GM21423 (cell line): ENCODE data around the gene KIAA1614.

Experiments
- ATAC-seq: cut with Tn5 transposase; IDR thresholded peaks from one replicate; pipeline ENCODE4 v1.9.1; 2021; ENCODE audit warnings: mild to moderate bottlenecking, moderate library complexity; ENCODE audit not compliant: unreplicated experiment

The KIAA1614 gene

DNA sequence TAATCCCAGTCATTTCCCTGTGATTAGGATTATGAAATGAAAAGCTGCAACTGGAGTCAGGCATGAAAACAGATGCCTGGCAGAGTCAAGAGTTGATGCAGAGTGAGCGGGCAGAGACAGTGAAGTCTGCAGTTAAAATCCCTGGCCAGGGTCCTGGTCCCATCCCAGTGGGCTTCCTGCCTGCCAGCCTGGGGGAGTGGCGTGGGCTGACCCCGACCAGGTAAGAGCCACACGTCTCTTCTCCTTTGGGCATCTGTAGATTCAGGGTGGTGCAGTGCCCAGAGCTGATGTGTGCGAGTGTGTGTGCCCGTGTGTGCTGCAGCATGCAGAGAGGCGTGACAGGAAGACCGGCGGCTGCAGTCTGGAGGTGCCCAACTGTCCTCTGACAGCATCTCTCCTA is 6.2 kb upstream of the KIAA1614 start:
- no peak for ATAC-seq

DNA sequence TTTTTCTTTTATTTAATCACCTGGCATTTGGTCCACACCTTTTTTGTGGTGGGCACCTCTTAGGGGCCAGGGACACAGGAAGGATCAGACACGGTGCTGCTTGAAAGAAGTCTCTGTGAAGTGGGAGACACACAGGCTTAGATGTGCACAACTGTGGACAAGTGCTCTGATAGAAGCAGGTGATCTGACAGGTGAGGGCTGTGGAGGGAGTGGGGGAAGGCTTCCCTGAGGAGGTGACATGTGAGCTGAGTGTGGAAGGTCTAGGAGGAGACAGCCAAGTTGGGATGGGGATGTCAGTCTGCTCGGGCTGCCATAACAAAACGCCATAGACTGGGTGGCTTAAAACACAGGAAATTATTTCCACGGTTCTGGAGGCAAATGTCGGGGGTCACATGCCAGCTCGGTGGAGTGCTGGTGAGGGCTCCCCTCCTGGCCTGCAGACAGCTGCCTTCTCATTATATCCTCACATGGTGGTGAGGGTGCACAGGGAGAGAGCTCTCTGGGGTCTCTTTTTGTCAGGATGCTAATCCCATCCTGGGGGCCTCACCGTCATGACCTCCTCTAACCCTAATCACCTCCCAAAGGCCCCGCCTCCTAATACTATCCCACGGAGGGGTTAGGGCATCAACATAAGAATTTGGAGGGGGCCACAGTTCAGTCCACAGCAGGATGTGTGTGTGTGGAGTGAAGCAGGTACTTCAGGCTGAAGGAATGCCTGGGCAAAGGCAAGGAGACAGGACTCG is 5.2 kb upstream of the KIAA1614 start:
- no peak for ATAC-seq

DNA sequence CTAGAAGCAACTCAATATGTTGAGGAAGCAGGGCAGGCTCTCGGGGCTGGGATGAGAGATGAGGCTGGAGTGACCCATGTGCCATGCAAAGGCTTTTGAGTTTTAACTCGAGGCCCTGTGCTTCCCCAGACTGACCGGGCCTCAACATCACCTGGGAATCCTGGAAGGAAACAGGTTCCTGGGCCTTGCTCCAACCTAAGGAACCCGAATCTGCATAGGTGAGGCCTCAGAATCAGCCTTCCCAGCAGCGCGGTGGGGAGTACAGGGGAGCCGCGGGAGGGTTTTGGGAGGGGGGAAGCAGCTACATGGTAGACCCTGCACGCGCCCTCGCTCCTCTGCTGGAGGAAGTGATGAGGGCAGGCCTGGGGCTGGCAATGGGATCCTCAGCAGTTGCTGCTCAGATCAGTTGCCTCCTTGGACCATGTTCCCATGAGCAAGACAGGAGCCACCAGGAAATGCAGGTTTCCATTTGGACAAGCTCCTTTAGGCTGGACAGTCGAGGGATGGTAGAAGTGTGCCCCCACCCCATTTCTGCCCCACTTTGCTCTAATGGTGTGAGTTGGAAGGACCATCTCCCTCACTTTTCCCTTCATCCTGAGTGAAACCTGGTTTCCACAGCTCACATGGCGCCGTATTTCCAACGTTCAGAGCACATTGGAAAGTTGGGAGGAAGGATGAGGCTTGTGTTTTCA is 4.5 kb upstream of the KIAA1614 start:
- no peak for ATAC-seq

DNA sequence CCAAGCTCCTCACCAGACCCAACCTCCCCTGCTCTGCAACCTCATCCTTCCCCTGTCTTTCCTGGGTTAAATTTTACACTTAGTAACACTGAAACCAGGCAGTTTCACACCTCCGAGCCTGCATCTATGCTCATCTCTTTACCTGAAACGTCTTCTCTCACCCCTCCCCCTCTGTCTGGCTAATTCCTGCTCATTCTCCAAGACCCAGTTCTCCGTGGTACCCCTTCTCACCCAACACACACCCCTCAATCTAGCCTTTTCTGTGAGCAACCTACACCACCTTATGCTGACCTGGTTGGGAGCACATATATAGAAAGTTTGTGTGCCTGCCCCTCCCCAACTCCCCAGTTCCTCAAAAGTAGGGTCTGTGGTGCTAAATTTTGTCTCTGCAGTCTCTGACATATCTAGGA is 3.7 kb upstream of the KIAA1614 start:
- peak; percentile 39 for ATAC-seq

DNA sequence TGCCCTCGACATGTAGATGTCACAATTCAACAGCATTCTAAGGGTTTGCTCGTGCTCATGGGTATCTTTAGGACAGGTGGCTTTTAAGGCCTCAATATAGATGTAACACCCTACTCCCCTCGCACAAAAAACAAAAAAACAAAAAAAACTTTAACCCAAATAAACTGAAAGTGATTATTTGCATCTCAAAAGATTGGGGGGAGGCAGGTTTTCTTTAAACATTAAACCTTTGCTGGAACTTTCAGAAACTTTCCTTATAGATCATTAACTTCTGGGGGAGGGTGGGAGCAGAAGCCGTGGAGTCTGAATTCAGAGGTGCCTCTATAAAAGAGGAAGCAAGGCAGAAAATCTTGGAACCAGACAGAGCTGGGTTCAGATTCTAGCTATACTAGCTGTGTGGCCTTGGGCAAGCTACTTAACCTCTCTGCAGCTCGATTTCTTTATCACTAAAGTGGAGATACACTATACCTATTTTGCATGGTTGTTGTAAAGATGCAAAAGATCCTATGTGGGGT is 3.2 kb upstream of the KIAA1614 start:
- peak; percentile 42 for ATAC-seq

DNA sequence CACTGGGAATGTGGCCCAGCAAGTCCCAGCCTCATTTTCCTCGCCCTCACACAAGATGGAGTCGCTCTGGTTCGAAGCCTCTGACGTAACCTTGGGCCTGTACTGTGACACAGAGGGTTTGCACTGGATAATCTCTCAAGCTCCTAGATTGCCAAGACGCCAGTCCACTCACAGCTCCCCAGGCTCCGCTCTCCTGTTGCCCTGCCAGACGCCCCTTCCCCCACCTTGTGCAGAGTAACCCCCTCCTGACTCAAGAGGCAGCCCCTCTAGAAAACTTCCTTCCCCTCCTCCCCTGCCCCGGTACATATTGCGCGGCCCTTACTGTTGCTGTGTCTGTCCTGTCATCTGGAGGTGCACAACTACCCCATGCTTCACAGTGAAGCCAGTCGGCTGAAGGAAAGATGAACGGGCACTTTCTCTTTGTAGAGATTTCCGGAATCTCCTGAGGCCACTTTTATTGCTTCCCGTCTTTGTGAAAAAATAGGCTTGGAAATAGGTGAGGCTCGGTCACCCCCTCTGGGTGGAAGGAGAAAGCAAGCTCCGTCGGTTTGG is 981 bp upstream of the KIAA1614 start:
- no peak for ATAC-seq

DNA sequence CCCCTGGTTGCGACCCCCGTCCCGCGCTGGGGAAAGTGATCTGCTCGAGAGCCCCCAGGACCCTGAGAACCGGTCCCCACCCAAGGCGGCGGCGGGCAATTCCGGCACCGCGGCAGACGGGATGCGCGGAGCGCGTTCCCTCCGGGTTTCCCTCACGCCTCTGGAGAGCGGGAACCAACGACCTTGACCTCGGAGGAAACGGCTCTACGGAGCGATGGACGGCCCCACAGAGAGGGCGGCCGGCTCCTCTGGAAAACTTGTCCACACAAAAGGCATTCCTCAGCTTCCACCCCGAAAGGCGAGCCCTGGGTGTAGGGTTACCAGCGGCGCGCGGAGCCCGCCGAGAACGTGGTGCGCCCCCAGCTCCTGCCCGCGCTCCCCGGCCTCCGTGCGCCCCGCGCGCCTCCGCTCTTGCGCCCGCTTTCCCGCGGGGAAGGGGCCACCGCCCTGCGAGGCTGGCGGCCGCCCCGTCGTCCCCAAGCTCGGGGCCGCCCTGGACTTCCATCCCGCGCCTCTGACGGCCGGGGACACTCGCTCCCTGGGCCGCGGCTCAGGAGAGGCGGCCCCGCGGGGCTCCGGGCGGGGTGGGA is 391 bp upstream of the KIAA1614 start:
- ATAC-seq = no peak

DNA sequence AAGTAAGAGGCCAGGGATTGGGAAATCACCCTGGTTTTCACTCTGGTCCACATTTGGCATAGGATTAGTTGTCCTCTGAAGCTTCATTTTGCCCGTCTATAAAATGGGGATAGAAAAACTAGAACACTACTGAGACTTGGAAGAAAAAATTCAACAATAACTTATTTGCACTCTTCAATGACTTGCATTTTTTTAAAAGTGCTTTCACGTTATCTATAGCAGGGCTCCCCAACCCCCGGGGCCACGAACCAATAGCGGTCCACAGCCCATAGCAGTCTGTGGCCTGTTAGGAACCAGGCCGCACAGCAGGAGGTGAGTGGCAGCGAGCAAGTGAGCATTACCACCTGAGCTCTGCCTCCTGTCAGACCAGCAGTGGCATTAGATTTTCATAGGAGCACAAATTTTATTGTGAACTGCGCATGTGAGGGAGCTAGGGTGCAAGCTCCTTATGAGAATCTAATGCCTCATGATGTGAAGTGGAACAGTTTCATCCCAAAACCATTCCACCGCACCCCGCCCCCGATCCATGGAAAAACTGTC is 2.8 kb downstream of the KIAA1614 start:
- ATAC-seq = no peak

DNA sequence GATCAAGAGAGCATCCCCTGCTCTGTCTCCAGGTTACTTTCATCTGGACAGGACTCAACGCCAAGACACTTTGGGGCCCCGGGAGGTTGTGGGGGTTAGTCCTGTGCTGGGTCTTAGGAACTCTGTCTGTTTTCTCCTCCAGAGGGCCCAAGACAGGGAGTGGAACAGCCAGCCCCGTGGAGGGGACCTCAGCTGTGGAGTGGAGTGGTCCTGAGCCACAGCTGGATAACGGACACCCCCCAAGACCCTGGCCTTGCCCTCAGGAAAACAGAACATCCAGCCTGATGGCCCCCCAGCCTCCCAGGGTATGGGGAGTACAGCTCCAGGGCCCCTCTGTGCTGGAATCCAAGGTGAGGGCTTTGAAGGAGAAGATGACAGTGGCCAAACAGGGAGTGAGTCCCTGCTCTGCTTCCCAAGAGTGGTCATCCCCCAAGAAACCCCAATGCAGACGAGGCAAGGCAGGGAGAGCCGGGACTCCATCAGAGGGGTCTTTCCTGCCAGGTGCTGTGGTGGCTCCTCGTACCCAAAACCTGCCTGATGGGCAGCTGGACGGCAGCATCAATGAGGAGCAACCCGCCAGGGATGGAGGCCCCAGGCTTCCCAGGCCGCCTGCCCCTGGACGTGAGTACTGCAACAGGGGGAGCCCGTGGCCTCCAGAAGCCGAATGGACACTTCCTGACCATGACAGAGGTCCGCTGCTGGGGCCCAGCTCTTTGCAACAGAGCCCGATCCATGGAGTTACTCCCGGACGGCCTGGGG is 3.5 kb downstream of the KIAA1614 start:
- ATAC-seq = no peak

DNA sequence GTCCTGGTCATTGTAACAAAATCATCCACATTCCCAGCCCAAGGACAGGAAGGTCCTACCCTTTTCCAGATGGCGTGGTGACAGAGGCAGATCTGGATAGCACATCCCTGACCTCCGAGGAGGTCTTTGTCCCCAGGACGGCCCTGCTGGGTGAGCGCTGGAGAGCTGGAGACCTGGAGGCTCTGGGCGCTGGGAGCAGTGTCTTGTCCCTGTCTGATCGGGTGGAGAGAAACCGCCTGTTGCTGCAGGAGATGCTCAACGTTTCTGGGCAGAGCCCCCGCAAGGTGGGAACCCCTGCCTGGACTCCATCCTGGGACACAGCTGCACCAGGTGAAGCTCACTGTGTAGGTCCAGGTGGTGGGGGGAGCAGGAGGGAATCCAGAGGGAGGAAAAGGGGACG is 4.1 kb downstream of the KIAA1614 start:
- no peak for ATAC-seq

DNA sequence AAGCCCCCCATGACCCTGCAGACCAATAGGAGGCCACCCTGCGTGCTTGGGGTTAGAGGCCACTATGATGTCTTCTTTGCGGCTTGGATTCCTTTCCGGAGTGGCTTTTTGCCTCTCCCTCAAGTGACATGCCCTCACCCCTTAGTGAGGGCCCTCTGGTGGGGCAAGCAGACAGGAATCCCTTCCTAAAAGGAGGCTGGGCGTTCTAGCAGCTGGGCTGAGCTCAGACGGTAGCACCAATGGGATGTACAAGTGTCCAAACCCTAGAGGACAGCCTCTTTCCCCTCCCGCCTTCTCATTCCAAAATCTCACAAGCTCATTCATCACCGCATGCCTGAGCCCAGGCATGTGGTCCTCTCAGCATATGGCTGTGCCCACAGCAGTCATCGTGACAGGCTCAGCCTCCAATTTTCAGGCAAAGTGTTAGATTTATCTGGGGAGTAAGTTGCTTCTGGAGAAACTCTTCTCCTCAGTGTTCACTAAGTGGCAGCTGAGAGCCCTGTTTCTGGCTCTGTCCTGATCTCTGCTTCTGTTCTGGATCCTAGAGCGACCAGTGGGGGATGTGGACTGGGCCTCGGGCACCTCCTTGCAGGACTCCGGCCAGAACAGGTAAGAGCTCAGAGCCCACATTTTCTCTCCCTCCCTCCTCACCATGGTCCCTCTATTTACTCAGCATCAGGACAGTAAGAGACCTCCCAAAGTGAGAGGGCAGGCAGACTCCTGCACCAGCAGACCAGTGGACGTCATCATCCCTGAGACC is 4.8 kb downstream of the KIAA1614 start:
- no peak for ATAC-seq

DNA sequence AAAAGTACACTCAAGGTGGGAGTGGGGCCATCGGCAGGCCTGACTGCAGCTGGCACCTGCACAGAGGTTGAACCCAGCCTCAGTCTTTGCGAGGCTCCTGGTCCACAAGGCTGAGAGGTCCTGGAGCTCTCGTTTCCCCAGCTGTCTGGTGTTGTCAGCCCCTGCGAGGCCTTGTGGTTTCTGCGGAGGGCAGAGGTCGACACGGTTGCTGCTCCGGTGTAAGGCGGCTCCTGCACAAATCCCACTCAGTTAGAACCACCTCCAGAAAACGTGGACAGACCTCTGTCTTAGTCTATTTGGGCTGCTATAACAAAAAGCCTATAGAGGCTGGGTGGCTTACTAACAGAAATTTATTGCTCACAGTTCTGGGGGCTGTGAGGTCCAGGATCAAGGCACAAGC is 5.8 kb downstream of the KIAA1614 start:
- no peak for ATAC-seq

DNA sequence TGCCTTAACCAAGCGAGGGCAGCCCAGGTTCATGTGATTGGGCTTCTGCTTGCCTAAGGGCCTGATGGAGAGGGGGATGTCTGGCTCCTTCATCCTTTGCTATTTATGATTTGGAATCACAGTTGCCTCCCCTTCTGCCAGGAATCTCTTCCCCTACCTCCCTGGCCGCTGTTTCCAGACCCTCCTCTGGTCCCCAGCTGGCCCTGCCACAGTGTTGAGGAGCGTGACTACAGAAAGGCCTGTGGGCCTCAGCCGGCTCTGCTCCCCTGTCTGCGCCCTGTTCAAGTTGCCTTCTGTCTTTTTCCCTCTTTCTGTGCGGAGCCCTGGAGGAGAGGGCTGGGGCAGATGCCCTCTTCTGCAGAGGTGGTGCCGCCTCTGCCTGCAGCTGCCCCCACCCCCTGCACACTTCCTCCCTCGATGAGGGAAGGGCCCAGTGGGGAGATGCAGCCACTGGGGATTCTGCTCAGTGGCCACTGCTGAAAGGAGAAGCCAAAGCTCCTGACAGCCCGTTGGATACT is 6.5 kb downstream of the KIAA1614 start:
- ATAC-seq = no peak

DNA sequence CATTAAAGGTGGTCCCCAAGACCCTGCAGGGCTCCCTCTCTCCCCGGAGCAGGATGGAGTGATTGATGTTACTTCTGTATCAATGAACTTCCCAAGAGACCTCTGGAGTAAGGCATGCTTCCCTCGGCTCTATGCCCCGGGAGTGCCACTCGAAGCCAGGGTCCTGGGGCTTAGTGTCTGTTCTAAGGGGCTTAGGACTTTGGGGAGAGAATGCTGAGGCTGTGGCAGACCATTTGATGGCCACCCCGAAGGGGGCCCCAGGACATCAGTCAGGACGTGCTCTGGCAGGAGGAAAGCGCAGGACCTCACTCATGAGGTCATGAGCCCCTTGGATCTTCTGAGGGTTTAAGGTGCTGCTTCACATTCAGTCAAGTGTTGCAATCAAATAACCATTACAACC is 7.5 kb downstream of the KIAA1614 start:
- no peak for ATAC-seq

DNA sequence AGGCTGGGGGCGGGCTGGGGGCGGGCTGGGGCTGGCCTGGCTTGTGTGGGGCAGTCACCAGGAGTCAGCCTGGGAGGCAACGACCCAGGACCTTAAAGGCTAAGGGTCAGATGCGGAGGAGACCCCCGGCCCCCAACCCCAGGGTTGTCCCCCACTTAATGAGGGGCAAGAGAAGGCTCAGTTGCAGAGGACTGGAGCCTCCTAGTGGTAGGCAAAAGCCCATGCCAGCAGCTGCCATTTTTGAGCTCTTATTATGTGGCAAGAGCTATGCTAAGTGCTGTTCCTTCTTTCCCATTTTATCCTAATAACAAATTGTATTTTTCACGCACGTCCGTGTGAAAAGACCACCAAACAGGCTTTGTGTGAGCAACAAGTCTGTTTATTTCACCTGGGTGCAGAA is 8.0 kb downstream of the KIAA1614 start:
- no peak for ATAC-seq

DNA sequence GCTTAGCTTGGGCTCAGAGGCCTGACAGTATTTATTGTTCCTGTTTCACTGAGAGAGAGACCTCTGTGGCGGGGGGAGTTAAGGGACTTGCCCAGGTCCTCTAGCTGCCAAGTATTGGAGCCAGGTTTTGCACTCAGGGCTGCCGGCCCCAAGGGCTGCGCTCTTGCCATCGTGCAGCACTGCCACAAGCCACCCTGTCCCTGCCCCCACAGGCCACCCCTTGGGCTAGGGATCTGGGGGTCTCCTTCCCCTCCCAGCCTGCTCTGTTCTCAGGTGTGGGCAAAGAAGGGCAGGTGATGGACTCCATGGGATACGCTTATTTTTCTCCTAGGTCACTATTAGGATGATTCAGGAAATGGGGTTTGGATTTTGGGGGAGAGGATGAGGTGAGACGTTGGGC is 8.7 kb downstream of the KIAA1614 start:
- no peak for ATAC-seq

DNA sequence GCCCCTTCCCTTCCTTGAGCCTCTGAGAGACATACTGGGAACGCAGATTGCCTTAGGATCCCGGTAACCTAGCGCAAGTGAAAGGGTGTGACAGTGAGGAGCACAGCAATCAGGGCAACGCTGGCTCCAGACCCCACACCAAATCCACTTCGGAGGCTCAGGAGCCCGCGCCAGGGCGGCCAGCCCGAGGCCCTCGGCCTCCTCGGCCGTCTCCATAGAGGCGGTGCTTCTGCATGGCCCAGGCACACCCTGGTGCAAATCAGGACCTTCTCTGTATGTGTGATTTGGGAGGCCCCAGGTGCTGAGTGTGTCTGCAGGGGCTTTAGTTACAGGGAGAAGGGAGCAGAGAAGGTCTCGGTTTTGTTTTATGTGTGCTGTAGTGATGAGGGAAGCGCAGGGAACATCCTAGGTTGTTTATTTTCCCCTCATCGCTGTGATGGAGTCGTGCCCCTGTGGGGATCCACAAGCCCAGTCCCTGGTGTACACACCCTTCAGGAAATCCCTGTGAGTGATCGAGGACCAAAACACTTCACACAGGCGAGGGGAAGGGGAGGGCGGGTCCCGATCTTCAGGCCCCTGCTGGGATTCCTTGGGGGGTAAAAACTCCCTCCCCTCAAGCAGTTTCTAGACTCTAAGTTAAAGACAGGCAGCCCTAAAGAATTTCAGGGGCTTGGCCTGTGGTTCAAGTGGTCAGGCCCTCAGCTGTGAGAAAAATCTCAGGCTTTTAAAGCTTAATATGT is 9.4 kb downstream of the KIAA1614 start:
- ATAC-seq = no peak

DNA sequence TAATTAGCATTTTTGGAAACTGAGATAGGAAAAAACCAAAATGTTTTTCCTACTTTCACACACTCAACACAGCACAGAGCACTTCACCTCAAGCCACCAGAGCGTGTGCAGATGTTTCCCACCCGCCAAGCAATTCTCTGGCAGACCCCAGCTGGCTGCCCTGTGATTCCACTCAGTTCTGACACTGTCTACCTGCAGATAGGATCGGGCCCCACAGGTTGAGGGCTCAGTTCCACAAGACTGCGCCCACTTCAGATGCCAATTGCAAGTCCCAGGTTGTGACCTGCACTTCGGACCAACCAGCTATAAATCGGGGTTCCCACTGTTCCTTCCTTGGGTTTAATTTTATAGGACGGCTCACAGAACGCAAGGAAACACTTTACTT is 9.9 kb downstream of the KIAA1614 start:
- no peak for ATAC-seq
